GM19099 (cell line): Measurements from ENCODE around the gene SERPIND1.

ENCODE experiments used
- POLR2A ChIP-seq: IDR thresholded peaks from 3 replicates; pipeline ENCODE4 v1.6.1; 2011; ENCODE audit warnings: low read depth; ENCODE audit not compliant: insufficient read length; ENCODE audit errors: extremely low read depth

The SERPIND1 gene

GRCh38 chr22:20763630-20764470 lies 10.1 kb upstream of the SERPIND1 start:
- no peak for TF ChIP-seq POLR2A

- TF ChIP-seq POLR2A: no peak
Observed at GRCh38 chr22:20764471-20764720, 9.5 kb upstream of the SERPIND1 start.

- TF ChIP-seq POLR2A: no peak
Observed at GRCh38 chr22:20764729-20765128, 9.2 kb upstream of the SERPIND1 start.

GRCh38 chr22:20765938-20766337 lies 8.0 kb upstream of the SERPIND1 start:
- no peak for TF ChIP-seq POLR2A

GRCh38 chr22:20766530-20766929 lies 7.4 kb upstream of the SERPIND1 start:
- TF ChIP-seq POLR2A: no peak

GRCh38 chr22:20771918-20772625 lies 1.8 kb upstream of the SERPIND1 start:
- no peak for TF ChIP-seq POLR2A

GRCh38 chr22:20774882-20775281 lies 969 bp downstream of the SERPIND1 start:
- TF ChIP-seq POLR2A: no peak

- TF ChIP-seq POLR2A: no peak
Observed at GRCh38 chr22:20775342-20775895, 1.5 kb downstream of the SERPIND1 start.

GRCh38 chr22:20776624-20777405 lies 2.9 kb downstream of the SERPIND1 start:
- no peak for TF ChIP-seq POLR2A

- no peak for TF ChIP-seq POLR2A
Observed at GRCh38 chr22:20777420-20778177, 3.7 kb downstream of the SERPIND1 start.

- TF ChIP-seq POLR2A: no peak
Observed at GRCh38 chr22:20779014-20779817, 5.3 kb downstream of the SERPIND1 start.

- no peak for TF ChIP-seq POLR2A
Observed at GRCh38 chr22:20779818-20780158, 5.9 kb downstream of the SERPIND1 start.

GRCh38 chr22:20781272-20781990 lies 7.5 kb downstream of the SERPIND1 start:
- no peak for TF ChIP-seq POLR2A
